ENCODE measurements around the gene NUP43.

Gene NUP43

GRCh38 chr6:149771925-149772324 lies 25.6 kb upstream of the NUP43 start:
- Histone ChIP-seq H3K79me2 (ENCODE audit: insufficient read depth, low read length) (peaks cover 16% of the 10 kb centered on the region), H3K4me1 (ENCODE audit: insufficient read depth, low read length, severe bottlenecking) (no peaks in the 10 kb centered on the region), H3K9ac (ENCODE audit: low read length) (no peak overlapping the region), H3K27ac (ENCODE audit: low read depth, low read length, poor library complexity, severe bottlenecking) (no peak overlapping the region), H3K9me3 (ENCODE audit: low read length) (no peaks in the 10 kb centered on the region), H3K4me3 (ENCODE audit: low read depth, low read length, poor library complexity, severe bottlenecking) (no peak overlapping the region), H2AFZ (ENCODE audit: low read length) (no peak overlapping the region), H3K4me2 (ENCODE audit: low read length) (no peak overlapping the region), H3K27me3 (ENCODE audit: insufficient read depth, low read length) (no peaks in the 10 kb centered on the region), H3K9me2 (ENCODE audit: low read depth, low read length) (no peaks in the 10 kb centered on the region), H3K36me3 (ENCODE audit: insufficient read depth, low read length) (peaks cover 74% of the 10 kb centered on the region), H4K20me1 (ENCODE audit: insufficient read depth, low read length) (no peaks in the 10 kb centered on the region), H3F3A (ENCODE audit: insufficient read depth, low read length) (no peaks in the 10 kb centered on the region)
- TF ChIP-seq CTCF (IDR thresholded peaks at IDR 0.05; ENCODE audit: low read length) (no peak), EZH2 (IDR thresholded peaks at IDR 0.05; ENCODE audit: borderline replicate concordance, low read length) (no peak)

GRCh38 chr6:149771185-149771584 lies 24.9 kb upstream of the NUP43 start:
- Histone ChIP-seq H4K20me1 (ENCODE audit: insufficient read depth, low read length) (no peaks in the 10 kb centered on the region), H3K27me3 (ENCODE audit: insufficient read depth, low read length) (no peaks in the 10 kb centered on the region), H3K27ac (ENCODE audit: low read depth, low read length, poor library complexity, severe bottlenecking) (no peak overlapping the region), H3K4me3 (ENCODE audit: low read depth, low read length, poor library complexity, severe bottlenecking) (no peak overlapping the region), H2AFZ (ENCODE audit: low read length) (no peak overlapping the region), H3K4me2 (ENCODE audit: low read length) (no peak overlapping the region), H3K9me3 (ENCODE audit: low read length) (peaks cover 5% of the 10 kb centered on the region), H3K9ac (ENCODE audit: low read length) (no peak overlapping the region), H3F3A (ENCODE audit: insufficient read depth, low read length) (no peaks in the 10 kb centered on the region), H3K36me3 (ENCODE audit: insufficient read depth, low read length) (peaks cover 74% of the 10 kb centered on the region), H3K4me1 (ENCODE audit: insufficient read depth, low read length, severe bottlenecking) (no peaks in the 10 kb centered on the region), H3K79me2 (ENCODE audit: insufficient read depth, low read length) (peaks cover 24% of the 10 kb centered on the region), H3K9me2 (ENCODE audit: low read depth, low read length) (no peaks in the 10 kb centered on the region)
- no peak for TF ChIP-seq CTCF (IDR thresholded peaks at IDR 0.05; ENCODE audit: low read length)
- no peak for TF ChIP-seq EZH2 (IDR thresholded peaks at IDR 0.05; ENCODE audit: borderline replicate concordance, low read length)

- no peaks in the 10 kb centered on the region for H3K27me3 ChIP-seq (ENCODE audit: insufficient read depth, low read length)
- H3K4me1 ChIP-seq (ENCODE audit: insufficient read depth, low read length, severe bottlenecking), result no peaks in the 10 kb centered on the region
- H3F3A ChIP-seq (ENCODE audit: insufficient read depth, low read length), result no peaks in the 10 kb centered on the region
- H3K36me3 ChIP-seq (ENCODE audit: insufficient read depth, low read length), result peaks cover 74% of the 10 kb centered on the region
- H3K9ac ChIP-seq (ENCODE audit: low read length), result no peak overlapping the region
- peaks cover 34% of the 10 kb centered on the region for H3K79me2 ChIP-seq (ENCODE audit: insufficient read depth, low read length)
- H3K9me3 ChIP-seq (ENCODE audit: low read length), result peaks cover 8% of the 10 kb centered on the region
- H2AFZ ChIP-seq (ENCODE audit: low read length), result no peak overlapping the region
- H3K4me2 ChIP-seq (ENCODE audit: low read length), result no peak overlapping the region
- H3K9me2 ChIP-seq (ENCODE audit: low read depth, low read length), result no peaks in the 10 kb centered on the region
- H4K20me1 ChIP-seq (ENCODE audit: insufficient read depth, low read length), result no peaks in the 10 kb centered on the region
- no peak overlapping the region for H3K4me3 ChIP-seq (ENCODE audit: low read depth, low read length, poor library complexity, severe bottlenecking)
- no peak for TF ChIP-seq EZH2 (IDR thresholded peaks at IDR 0.05; ENCODE audit: borderline replicate concordance, low read length)
- TF ChIP-seq CTCF (IDR thresholded peaks at IDR 0.05; ENCODE audit: low read length), result no peak
- H3K27ac ChIP-seq (ENCODE audit: low read depth, low read length, poor library complexity, severe bottlenecking), result no peak overlapping the region
Observed at GRCh38 chr6:149769676-149770075, 23.3 kb upstream of the NUP43 start.

All from OCI-LY1 (cell line).